HG02588 (cell line): ENCODE measurements around the gene MGAT4A.
A peak's percentile ranks its signal among the peaks of the same experiment; 100 is the strongest.
"Not testable (repeated sequence)": the region's sequence is repeated elsewhere in the genome, so short reads cannot be mapped to it uniquely, and the experiment has no call there.

Experiments used
- ATAC-seq: cut with Tn5 transposase; IDR thresholded peaks from one replicate; pipeline ENCODE4 v1.9.1; 2021; ENCODE audit warnings: mild to moderate bottlenecking, moderate library complexity; ENCODE audit not compliant: unreplicated experiment

MGAT4A gene

DNA sequence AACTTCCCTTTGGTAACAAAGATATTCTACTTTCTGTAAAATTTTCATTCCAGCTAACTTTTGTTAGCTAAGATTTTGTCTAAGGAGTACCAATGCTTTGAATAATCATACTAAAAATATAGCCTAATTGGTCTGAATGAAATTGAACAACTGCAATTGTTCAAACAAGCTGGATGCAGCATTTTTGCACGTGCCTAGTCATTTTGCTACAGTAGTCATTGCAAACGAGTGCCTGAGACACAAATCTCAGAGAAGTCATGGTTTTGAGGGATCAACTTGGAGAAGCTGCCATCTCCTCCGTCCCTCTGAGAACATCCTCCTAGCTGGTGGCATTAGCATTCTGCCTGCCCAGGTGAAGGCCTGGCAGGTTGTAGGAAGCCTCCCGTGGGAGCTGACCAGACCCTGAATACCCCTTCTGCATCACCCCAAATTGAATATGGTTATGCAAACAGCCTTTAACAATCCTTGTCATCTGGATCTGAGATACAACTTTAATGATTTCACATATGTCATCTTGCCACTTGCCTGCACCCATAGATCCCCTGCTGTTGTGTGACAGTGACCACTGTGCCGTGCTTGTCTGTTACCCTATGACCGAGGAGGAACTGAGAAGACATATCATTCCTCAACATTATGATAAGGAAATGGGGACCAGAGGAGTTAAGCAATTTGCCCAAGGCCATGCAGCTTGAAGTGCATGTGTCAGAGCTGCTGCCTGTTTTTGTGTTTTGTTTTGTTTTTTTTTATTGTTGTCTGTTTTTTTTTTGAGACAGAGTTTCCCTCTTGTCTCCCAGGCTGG, 29.1 kb upstream of the MGAT4A start:
- ATAC-seq = no peak

- no peak for ATAC-seq
These were observed 28.4 kb upstream of the MGAT4A start for GRCh38 chr2:98759338-98759737.

GRCh38 chr2:98757904-98758421, 27.0 kb upstream of the MGAT4A start:
- peak; percentile 90 for ATAC-seq

DNA sequence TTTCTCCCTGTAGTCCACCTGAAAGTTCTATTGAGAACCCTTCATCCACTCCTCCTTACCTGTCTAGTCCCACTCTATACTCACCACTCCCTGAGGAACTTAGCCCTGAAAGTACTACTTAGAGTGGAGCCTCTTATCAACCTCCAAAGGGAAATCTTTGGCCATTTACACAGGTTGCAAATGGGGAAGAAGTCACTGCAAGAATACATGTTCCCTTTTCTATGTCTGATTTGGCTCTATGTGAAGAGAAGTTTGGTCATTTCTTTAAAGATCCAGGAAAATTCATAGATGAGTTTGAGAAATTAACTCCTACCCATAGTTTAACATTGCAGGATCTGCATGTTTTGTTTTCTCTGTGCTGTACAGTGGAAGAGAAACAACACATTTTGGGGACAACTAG, 22.9 kb upstream of the MGAT4A start:
- no peak for ATAC-seq

DNA sequence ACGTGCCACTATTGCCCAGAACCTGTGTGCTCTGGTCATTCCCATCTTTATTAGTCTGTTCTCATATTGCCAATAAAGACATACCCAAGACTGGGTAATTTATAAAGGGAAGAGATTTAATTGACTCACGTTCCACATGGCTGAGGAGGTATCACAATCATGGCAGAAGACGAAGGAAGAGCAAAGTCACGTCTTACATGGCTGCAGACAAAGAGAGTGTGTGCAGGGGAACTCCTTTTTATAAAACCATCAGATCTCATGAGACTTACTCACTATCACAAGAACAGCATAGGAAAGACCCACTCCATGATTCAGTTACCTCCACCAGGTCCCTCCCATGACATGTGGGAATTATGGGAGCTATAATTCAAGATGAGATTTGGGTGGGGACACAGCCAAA, 21.8 kb upstream of the MGAT4A start:
- ATAC-seq = not testable (repeated sequence)

GRCh38 chr2:98751748-98752147, 20.8 kb upstream of the MGAT4A start:
- ATAC-seq = no peak

- ATAC-seq = no peak
These were observed 19.8 kb upstream of the MGAT4A start for GRCh38 chr2:98750593-98751282.

GRCh38 chr2:98749066-98749450, 18.1 kb upstream of the MGAT4A start:
- no peak for ATAC-seq

DNA sequence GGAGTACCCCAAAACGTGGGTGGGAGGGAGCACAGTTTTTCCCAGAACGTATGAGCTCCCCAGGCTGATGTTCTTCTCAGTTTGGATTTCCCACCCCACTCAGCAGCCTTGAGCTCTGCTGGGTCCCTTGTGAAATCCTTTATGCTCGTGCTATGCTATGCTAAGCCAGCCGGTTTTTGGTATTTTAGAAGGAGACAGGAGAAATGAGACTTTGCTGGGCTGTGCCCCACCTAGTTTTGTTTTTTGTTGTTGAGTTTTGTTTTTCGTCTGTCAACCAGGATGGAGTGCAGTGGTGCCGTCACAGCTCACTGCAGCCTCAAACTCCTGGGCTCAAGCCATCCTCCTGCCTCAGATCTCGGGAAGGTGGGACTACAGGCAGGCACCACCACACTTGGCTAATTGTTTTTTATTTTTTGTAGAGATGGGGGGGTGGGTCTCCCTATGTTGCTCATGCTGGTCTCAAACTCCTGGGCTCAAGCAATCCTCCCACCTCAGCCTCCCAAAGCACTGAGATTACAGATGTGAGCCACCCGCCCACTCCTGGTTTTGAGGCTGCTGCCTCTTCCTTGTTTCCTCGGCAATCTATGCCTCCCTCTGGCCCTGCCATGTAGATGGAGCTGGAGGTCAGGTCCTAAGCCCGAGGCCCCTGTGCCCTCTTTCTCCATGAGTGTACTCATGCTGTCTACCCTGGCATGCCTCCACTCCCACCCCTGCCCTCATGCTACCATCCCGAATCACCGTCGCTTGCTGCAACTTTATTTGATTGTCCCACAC, 17.5 kb upstream of the MGAT4A start:
- no peak for ATAC-seq

- no peak for ATAC-seq
These were observed 17.0 kb upstream of the MGAT4A start for GRCh38 chr2:98747888-98748287.

GRCh38 chr2:98746426-98746825, 15.5 kb upstream of the MGAT4A start:
- no peak for ATAC-seq

- no peak for ATAC-seq
These were observed 13.7 kb upstream of the MGAT4A start for GRCh38 chr2:98744595-98744994.

DNA sequence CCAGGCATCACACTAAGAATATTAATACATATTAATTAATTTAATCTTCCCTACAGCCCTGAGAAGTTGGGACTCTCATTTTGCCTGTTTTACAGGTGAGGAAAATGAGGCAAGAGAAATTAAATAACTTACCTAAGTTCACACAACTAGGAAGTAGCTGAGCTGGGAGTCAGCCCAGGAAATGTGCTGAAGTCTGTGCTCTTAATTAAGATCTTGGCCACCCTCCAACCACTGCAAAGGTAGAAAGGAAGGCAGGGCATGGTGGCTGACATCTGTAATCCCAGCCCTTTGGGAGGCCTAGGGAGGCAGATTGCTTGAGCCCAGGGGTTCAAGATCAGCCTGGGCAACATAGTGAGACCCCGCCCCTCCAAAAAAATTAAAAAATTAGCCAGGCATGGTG, 12.9 kb upstream of the MGAT4A start:
- ATAC-seq = no peak

GRCh38 chr2:98739020-98739419, 8.1 kb upstream of the MGAT4A start:
- no peak for ATAC-seq

DNA sequence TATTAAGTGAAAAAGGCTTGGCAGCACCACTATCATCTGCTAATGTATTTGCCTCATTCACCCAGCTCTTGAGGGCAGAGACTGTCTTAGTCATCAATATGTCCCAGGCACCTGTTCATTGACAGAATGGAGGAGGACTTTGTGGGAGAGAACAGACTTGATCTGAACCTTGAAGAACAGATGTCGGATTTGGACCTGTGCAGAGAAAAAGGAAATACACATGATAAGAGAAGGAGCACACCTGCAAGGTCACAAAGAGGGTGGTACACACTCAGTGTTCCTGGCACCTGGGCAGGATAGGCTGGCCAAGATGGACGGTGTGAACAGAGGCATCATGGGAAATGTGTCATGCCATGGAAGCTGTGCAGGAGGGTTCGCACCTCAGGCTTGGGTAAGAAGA, 7.4 kb upstream of the MGAT4A start:
- no peak for ATAC-seq

DNA sequence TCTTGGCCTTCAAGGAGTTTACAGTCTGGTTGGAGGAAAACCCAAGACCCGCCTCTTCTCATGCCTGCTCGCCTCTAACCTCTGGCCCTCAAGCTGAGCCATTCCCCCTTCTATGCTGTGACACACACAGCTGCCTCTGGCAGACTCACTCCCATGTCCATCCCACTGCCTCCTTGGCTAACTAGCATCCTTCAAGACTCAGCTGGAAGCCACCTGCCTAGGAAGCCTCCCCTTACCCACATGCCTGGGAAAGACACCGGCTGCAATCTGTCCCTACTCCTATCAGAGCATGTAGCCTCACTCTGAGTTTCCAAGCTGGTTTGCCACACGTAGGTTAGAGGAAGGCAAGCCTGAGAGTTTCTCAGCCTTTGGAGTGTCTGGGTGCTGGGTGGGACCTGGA, 6.9 kb upstream of the MGAT4A start:
- ATAC-seq = no peak

- ATAC-seq = no peak
These were observed 5.5 kb upstream of the MGAT4A start for GRCh38 chr2:98736464-98736889.

- ATAC-seq = no peak
These were observed 3.9 kb upstream of the MGAT4A start for GRCh38 chr2:98734823-98735260.

- no peak for ATAC-seq
These were observed 3.2 kb upstream of the MGAT4A start for GRCh38 chr2:98734162-98734561.

GRCh38 chr2:98732430-98733051, 1.6 kb upstream of the MGAT4A start:
- ATAC-seq = no peak

DNA sequence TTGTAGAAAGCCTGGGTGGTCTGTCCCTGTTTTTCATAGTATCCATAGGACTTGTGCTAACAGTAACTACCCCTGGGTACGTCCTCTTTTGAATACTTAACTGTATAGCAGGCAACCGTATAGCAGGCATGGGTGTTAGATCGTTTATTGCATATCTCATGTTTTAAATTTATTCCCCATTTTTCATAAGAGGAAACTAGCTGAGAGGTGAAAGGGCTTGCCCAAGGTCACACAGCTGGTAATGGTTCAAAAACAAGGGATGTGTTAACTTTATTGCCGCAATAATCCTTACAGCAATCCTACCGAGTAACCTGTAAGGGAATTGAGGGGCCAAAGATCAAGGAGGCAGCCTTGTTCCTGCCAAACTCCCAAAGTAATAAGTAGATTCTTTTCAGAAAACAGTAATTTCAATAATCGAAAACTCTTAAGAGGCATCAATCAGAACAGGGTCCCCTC, 990 bp upstream of the MGAT4A start:
- ATAC-seq = no peak
